ENCODE data around the gene TASOR. TPM values are rescaled to one million over a fixed set of nuclear protein-coding genes. Genes with fewer than 3 reads are reported as not detected.

Gene TASOR
- polyA plus RNA-seq, 4 donors: 16.8 to 49.9 (median 20.5) TPM

- H3K27ac ChIP-seq (ENCODE audit: low read depth in 1 of 3, low read length in 2 of 3): no peak overlapping the region
- H3K36me3 ChIP-seq (ENCODE audit: control insufficient read depth in 3 of 3, insufficient read depth in 2 of 3, low read depth in 1 of 3, low read length in 3 of 3): no peaks in the 10 kb centered on the region
- FAIRE-seq (no peak), DNase-seq (no peak)
- no peaks in the 10 kb centered on the region for H3K4me1 ChIP-seq (ENCODE audit: control insufficient read depth in 3 of 3, insufficient read depth in 2 of 3, low read depth in 1 of 3, low read length in 2 of 3)
- no peaks in the 10 kb centered on the region for H3K27me3 ChIP-seq (ENCODE audit: control insufficient read depth in 3 of 3, insufficient read depth in 3 of 3, low read length in 3 of 3)
- 95 to 98% (median 96%) methylated on average over 12 to 19 of the region's 19 CpGs for WGBS, 3 donors
- no peaks in the 10 kb centered on the region for H3K9me3 ChIP-seq (ENCODE audit: control insufficient read depth in 2 of 2, insufficient read depth in 1 of 2, low read depth in 1 of 2, low read length in 1 of 2)
- H3K4me3 ChIP-seq (ENCODE audit: low read depth in 1 of 3, low read length in 3 of 3): no peak overlapping the region
Measured at GRCh38 chr3:56691165-56692000, 8.3 kb upstream of the TASOR start.

GRCh38 chr3:56689303-56689702, 6.2 kb upstream of the TASOR start:
- no peaks in the 10 kb centered on the region for H3K36me3 ChIP-seq (ENCODE audit: control insufficient read depth in 3 of 3, insufficient read depth in 2 of 3, low read depth in 1 of 3, low read length in 3 of 3)
- no peak overlapping the region for H3K27ac ChIP-seq (ENCODE audit: low read depth in 1 of 3, low read length in 2 of 3)
- H3K27me3 ChIP-seq (ENCODE audit: control insufficient read depth in 3 of 3, insufficient read depth in 3 of 3, low read length in 3 of 3): no peaks in the 10 kb centered on the region
- no peak overlapping the region for H3K4me3 ChIP-seq (ENCODE audit: low read depth in 1 of 3, low read length in 3 of 3)
- 93 to 100% (median 96%) methylated on average over 1 of the region's 1 CpG for WGBS, 3 donors
- FAIRE-seq (no peak), DNase-seq (no peak)
- no peaks in the 10 kb centered on the region for H3K4me1 ChIP-seq (ENCODE audit: control insufficient read depth in 3 of 3, insufficient read depth in 2 of 3, low read depth in 1 of 3, low read length in 2 of 3)
- no peaks in the 10 kb centered on the region for H3K9me3 ChIP-seq (ENCODE audit: control insufficient read depth in 2 of 2, insufficient read depth in 1 of 2, low read depth in 1 of 2, low read length in 1 of 2)

GRCh38 chr3:56688191-56688590, 5.1 kb upstream of the TASOR start:
- DNase-seq: no peak
- Histone ChIP-seq H3K9me3 (ENCODE audit: control insufficient read depth in 2 of 2, insufficient read depth in 1 of 2, low read depth in 1 of 2, low read length in 1 of 2) (peaks cover 0 to 9% of the 10 kb centered on the region in 2 donors), H3K36me3 (ENCODE audit: control insufficient read depth in 3 of 3, insufficient read depth in 2 of 3, low read depth in 1 of 3, low read length in 3 of 3) (no peaks in the 10 kb centered on the region), H3K27me3 (ENCODE audit: control insufficient read depth in 3 of 3, insufficient read depth in 3 of 3, low read length in 3 of 3) (no peaks in the 10 kb centered on the region), H3K4me3 (ENCODE audit: low read depth in 1 of 3, low read length in 3 of 3) (no peak overlapping the region), H3K27ac (ENCODE audit: low read depth in 1 of 3, low read length in 2 of 3) (no peak overlapping the region), H3K4me1 (ENCODE audit: control insufficient read depth in 3 of 3, insufficient read depth in 2 of 3, low read depth in 1 of 3, low read length in 2 of 3) (peaks cover 0 to 2% (median 2%) of the 10 kb centered on the region in 3 donors)
- FAIRE-seq: no peak
- 65 to 86% (median 67%) methylated on average over 1 of the region's 1 CpG for WGBS, 3 donors

- Histone ChIP-seq H3K4me1 (ENCODE audit: control insufficient read depth in 3 of 3, insufficient read depth in 2 of 3, low read depth in 1 of 3, low read length in 2 of 3) (peaks cover 0 to 2% (median 2%) of the 10 kb centered on the region in 3 donors), H3K9me3 (ENCODE audit: control insufficient read depth in 2 of 2, insufficient read depth in 1 of 2, low read depth in 1 of 2, low read length in 1 of 2) (peaks cover 0 to 9% of the 10 kb centered on the region in 2 donors), H3K36me3 (ENCODE audit: control insufficient read depth in 3 of 3, insufficient read depth in 2 of 3, low read depth in 1 of 3, low read length in 3 of 3) (no peaks in the 10 kb centered on the region), H3K27ac (ENCODE audit: low read depth in 1 of 3, low read length in 2 of 3) (no peak overlapping the region), H3K4me3 (ENCODE audit: low read depth in 1 of 3, low read length in 3 of 3) (no peak overlapping the region), H3K27me3 (ENCODE audit: control insufficient read depth in 3 of 3, insufficient read depth in 3 of 3, low read length in 3 of 3) (no peaks in the 10 kb centered on the region)
- FAIRE-seq (no peak), DNase-seq (no peak)
- 96 to 98% (median 97%) methylated on average over 13 of the region's 13 CpGs for WGBS, 3 donors
Measured at GRCh38 chr3:56684029-56684428, 964 bp upstream of the TASOR start.

GRCh38 chr3:56682462-56683121, 473 bp downstream of the TASOR start:
- H3K36me3 ChIP-seq (ENCODE audit: control insufficient read depth in 3 of 3, insufficient read depth in 2 of 3, low read depth in 1 of 3, low read length in 3 of 3): peaks cover 0 to 4% (median 0%) of the 10 kb centered on the region in 3 donors
- peaks cover 0 to 2% (median 2%) of the 10 kb centered on the region in 3 donors for H3K4me1 ChIP-seq (ENCODE audit: control insufficient read depth in 3 of 3, insufficient read depth in 2 of 3, low read depth in 1 of 3, low read length in 2 of 3)
- 0 to 1% (median 0%) methylated on average over 39 to 58 of the region's 58 CpGs for WGBS, 3 donors
- peak overlapping the region; percentile 98 to 100 (median 99) for H3K27ac ChIP-seq (ENCODE audit: low read depth in 1 of 3, low read length in 2 of 3)
- DNase-seq (peak; percentile 76 to 92), FAIRE-seq (no peak)
- peaks cover 0 to 9% of the 10 kb centered on the region in 2 donors for H3K9me3 ChIP-seq (ENCODE audit: control insufficient read depth in 2 of 2, insufficient read depth in 1 of 2, low read depth in 1 of 2, low read length in 1 of 2)
- H3K27me3 ChIP-seq (ENCODE audit: control insufficient read depth in 3 of 3, insufficient read depth in 3 of 3, low read length in 3 of 3): no peaks in the 10 kb centered on the region
- peak overlapping the region; percentile 77 to 87 (median 79) for H3K4me3 ChIP-seq (ENCODE audit: low read depth in 1 of 3, low read length in 3 of 3)

GRCh38 chr3:56681984-56682461, 1.0 kb downstream of the TASOR start:
- Histone ChIP-seq H3K36me3 (ENCODE audit: control insufficient read depth in 3 of 3, insufficient read depth in 2 of 3, low read depth in 1 of 3, low read length in 3 of 3) (peaks cover 0 to 4% (median 0%) of the 10 kb centered on the region in 3 donors), H3K9me3 (ENCODE audit: control insufficient read depth in 2 of 2, insufficient read depth in 1 of 2, low read depth in 1 of 2, low read length in 1 of 2) (peaks cover 0 to 9% of the 10 kb centered on the region in 2 donors), H3K27me3 (ENCODE audit: control insufficient read depth in 3 of 3, insufficient read depth in 3 of 3, low read length in 3 of 3) (no peaks in the 10 kb centered on the region), H3K4me3 (ENCODE audit: low read depth in 1 of 3, low read length in 3 of 3) (peak overlapping the region; percentile 77 to 87 (median 79)), H3K4me1 (ENCODE audit: control insufficient read depth in 3 of 3, insufficient read depth in 2 of 3, low read depth in 1 of 3, low read length in 2 of 3) (peaks cover 0 to 2% (median 2%) of the 10 kb centered on the region in 3 donors), H3K27ac (ENCODE audit: low read depth in 1 of 3, low read length in 2 of 3) (peak overlapping the region; percentile 98 to 100 (median 99))
- no peak for FAIRE-seq
- WGBS, 3 donors: 14 to 16% (median 14%) methylated on average over 10 of the region's 10 CpGs
- no peak for DNase-seq

GRCh38 chr3:56680054-56680580, 2.9 kb downstream of the TASOR start:
- peaks cover 0 to 2% (median 2%) of the 10 kb centered on the region in 3 donors for H3K4me1 ChIP-seq (ENCODE audit: control insufficient read depth in 3 of 3, insufficient read depth in 2 of 3, low read depth in 1 of 3, low read length in 2 of 3)
- FAIRE-seq (no peak), DNase-seq (no peak)

GRCh38 chr3:56677286-56677685, 5.8 kb downstream of the TASOR start:
- peaks cover 0 to 10% (median 0%) of the 10 kb centered on the region in 3 donors for H3K36me3 ChIP-seq (ENCODE audit: control insufficient read depth in 3 of 3, insufficient read depth in 2 of 3, low read depth in 1 of 3, low read length in 3 of 3)
- H3K27ac ChIP-seq (ENCODE audit: low read depth in 1 of 3, low read length in 2 of 3): no peak overlapping the region
- H3K9me3 ChIP-seq (ENCODE audit: control insufficient read depth in 2 of 2, insufficient read depth in 1 of 2, low read depth in 1 of 2, low read length in 1 of 2): no peaks in the 10 kb centered on the region
- WGBS, 3 donors: 17 to 40% (median 29%) methylated on average over 1 of the region's 1 CpG
- no peaks in the 10 kb centered on the region for H3K27me3 ChIP-seq (ENCODE audit: control insufficient read depth in 3 of 3, insufficient read depth in 3 of 3, low read length in 3 of 3)
- H3K4me1 ChIP-seq (ENCODE audit: control insufficient read depth in 3 of 3, insufficient read depth in 2 of 3, low read depth in 1 of 3, low read length in 2 of 3): no peaks in the 10 kb centered on the region
- no peak overlapping the region for H3K4me3 ChIP-seq (ENCODE audit: low read depth in 1 of 3, low read length in 3 of 3)
- DNase-seq: no peak
- no peak for FAIRE-seq

More at GRCh38 chr3:56680054-56680580, 2.9 kb downstream of the TASOR start:
- Histone ChIP-seq H3K4me3 (ENCODE audit: low read depth in 1 of 3, low read length in 3 of 3) (no peak overlapping the region), H3K36me3 (ENCODE audit: control insufficient read depth in 3 of 3, insufficient read depth in 2 of 3, low read depth in 1 of 3, low read length in 3 of 3) (peaks cover 0 to 4% (median 0%) of the 10 kb centered on the region in 3 donors), H3K27ac (ENCODE audit: low read depth in 1 of 3, low read length in 2 of 3) (no peak overlapping the region), H3K9me3 (ENCODE audit: control insufficient read depth in 2 of 2, insufficient read depth in 1 of 2, low read depth in 1 of 2, low read length in 1 of 2) (peaks cover 0 to 9% of the 10 kb centered on the region in 2 donors), H3K27me3 (ENCODE audit: control insufficient read depth in 3 of 3, insufficient read depth in 3 of 3, low read length in 3 of 3) (no peaks in the 10 kb centered on the region)

Data from small intestine (tissue), 7 donors.